Prostate gland (tissue), 2 donors: Measurements from ENCODE around the gene TJAP1. TPM values are rescaled to one million over a fixed set of nuclear protein-coding genes. Genes with fewer than 3 reads are reported as not detected.
A peak's percentile ranks its signal among the peaks of the same experiment; 100 is the strongest.

Source experiments
- DNase-seq: peaks from one replicate; pipeline ENCODE4 v3.0.0-alpha.2; 2019; ENCODE audit warnings: low spot score
- H3K27ac ChIP-seq, 2 donors: fragments of 200-600 bp; sonication (generic); 2 replicates each; pipeline ENCODE4 v1.5.1; 2017 to 2019
- H3K27me3 ChIP-seq: fragments of 200-600 bp; sonication (generic); replicated peaks from 2 replicates; pipeline ENCODE4 v1.5.1; 2019; ENCODE audit not compliant: insufficient read depth
- H3K36me3 ChIP-seq, 2 donors: fragments of 200-600 bp; sonication (generic); 1 replicate in 1 of 2; 2 replicates in 1 of 2; pipeline versions ENCODE4 v1.5.1 to v1.8.1; 2017 to 2019
- H3K4me1 ChIP-seq: fragments of 200-600 bp; sonication (generic); replicated peaks from 2 replicates; pipeline ENCODE4 v1.5.1; 2019
- H3K4me3 ChIP-seq, 2 donors: fragments of 200-600 bp; sonication (generic); 2 replicates each; pipeline ENCODE4 v1.5.1; 2017 to 2019
- H3K9me3 ChIP-seq: fragments of 200-600 bp; sonication (generic); 2 replicates; pipeline ENCODE4 v1.5.1; 2017
- CTCF ChIP-seq, 4 experiments: fragments of 200-600 bp in 2 of 4; fragments of 450-650 bp in 2 of 4; sonication (generic) in 2 of 4; IDR thresholded peaks; 1 replicate in 3 of 4; 2 replicates in 1 of 4; pipeline ENCODE4 v1.5.1; 2016 to 2019; ENCODE audit warnings: antibody characterized with exemption in 4 of 4, mild to moderate bottlenecking in 2 of 4, moderate library complexity in 2 of 4
- POLR2A ChIP-seq: fragments of 450-650 bp; IDR thresholded peaks from one replicate; pipeline ENCODE4 v1.6.1; 2016; ENCODE audit warnings: antibody characterized with exemption, mild to moderate bottlenecking
- POLR2AphosphoS5 ChIP-seq: sonication (generic); formaldehyde crosslinking; IDR thresholded peaks from one replicate; pipeline ENCODE4 v1.6.1; 2017; ENCODE audit warnings: antibody characterized with exemption
- WGBS: methylation state at CpG from one replicate; pipeline ENCODE4 v1.1.5; 2018; 5-methylcytosine and 5-hydroxymethylcytosine counted together
- intact Hi-C: fragments of 100-400 bp; cut with DNase I; formaldehyde crosslinking; loops from one replicate; pipeline ENCODE4 v1.14.2; 2022
- total RNA-seq, 2 donors: library from RNA; depleted of rRNA; stranded (reverse); fragments of >200 nt; gene quantifications; one replicate each; pipeline ENCODE4 v1.1.0, GENCODE V29; 2016

The TJAP1 gene
- total RNA-seq, 2 donors from 2014 or later, result 29.1 to 51.6 TPM

DNA sequence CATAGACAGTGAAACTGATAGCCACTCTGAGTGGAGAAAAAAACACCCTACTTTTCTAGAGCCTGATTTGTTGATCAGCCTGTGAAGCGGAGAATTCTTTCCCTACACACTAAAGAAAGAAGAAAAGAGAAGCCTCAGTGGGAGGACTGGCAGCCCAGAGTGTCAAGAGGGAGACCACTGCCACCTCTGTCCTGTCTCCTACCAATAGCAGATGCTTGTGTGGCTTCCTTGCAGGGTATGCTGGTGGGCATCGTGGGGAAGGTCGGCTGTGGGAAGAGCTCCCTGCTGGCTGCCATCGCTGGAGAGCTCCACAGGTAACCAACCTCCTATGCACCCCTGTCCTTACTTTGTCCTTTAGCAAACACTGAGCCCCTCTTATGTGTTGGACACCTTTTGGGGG lies 39.7 kb upstream of the TJAP1 start:
- intact Hi-C loops, result no loop called here
- no peak overlapping the region for H3K4me3 ChIP-seq
- TF ChIP-seq POLR2AphosphoS5 (no peak), CTCF (IDR thresholded peaks at IDR 0.05) (no peak), POLR2A (no peak)
- H3K36me3 ChIP-seq, result no peaks in the 10 kb centered on the region
- WGBS, result 62% methylated on average over 4 of the region's 4 CpGs
- H3K27ac ChIP-seq, result peak overlapping the region; percentile 57 to 71
- DNase-seq, result no peak
- no peaks in the 10 kb centered on the region for H3K9me3 ChIP-seq
- H3K4me1 ChIP-seq, result peaks cover 10% of the 10 kb centered on the region
- no peaks in the 10 kb centered on the region for H3K27me3 ChIP-seq

DNA sequence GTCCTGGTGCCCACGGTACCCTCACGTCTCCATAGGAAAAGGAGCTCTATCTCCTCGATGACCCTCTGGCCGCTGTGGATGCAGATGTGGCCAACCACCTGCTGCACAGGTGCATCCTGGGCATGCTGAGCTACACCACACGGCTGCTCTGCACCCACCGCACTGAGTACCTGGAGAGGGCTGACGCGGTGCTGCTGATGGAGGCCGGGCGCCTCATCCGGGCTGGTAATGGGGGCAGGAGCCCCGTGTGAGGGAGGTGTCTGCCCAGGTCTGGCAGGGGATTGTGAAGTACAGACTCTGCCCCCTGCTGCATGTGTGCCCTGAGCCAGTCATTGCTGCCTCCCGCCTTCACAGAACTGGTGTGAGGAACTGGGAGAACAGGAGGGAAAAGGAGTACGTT lies 34.4 kb upstream of the TJAP1 start:
- Histone ChIP-seq H3K27me3 (no peaks in the 10 kb centered on the region), H3K4me3 (no peak overlapping the region), H3K36me3 (peaks cover 4 to 5% of the 10 kb centered on the region in 2 donors), H3K9me3 (no peaks in the 10 kb centered on the region), H3K27ac (no peak overlapping the region), H3K4me1 (no peaks in the 10 kb centered on the region)
- WGBS, result 93% methylated on average over 14 of the region's 14 CpGs
- TF ChIP-seq POLR2A, result no peak
- TF ChIP-seq POLR2AphosphoS5, result no peak
- TF ChIP-seq CTCF (IDR thresholded peaks at IDR 0.05), result no peak
- no peak for DNase-seq
- intact Hi-C loops, result no loop called here

DNA sequence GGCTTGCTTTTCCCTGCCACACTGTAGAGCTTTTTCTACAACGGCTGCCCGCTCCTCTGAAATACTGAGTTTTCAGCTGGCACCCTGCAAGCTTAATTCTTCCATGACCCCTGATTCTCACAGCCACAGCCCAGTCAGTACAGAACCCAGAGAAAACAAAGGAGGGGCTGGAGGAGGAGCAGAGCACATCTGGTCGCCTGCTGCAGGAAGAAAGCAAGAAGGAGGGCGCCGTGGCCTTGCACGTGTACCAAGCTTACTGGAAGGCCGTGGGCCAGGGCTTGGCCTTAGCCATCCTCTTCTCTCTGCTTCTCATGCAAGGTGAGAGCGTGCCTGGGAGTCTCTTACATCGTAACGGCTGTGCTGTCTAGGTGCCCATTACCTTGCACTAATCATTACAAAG lies 33.3 kb upstream of the TJAP1 start:
- WGBS, result 89% methylated on average over 10 of the region's 10 CpGs
- Histone ChIP-seq H3K4me1 (no peaks in the 10 kb centered on the region), H3K27ac (no peak overlapping the region), H3K36me3 (peaks cover 4 to 8% of the 10 kb centered on the region in 2 donors), H3K9me3 (no peaks in the 10 kb centered on the region), H3K27me3 (no peaks in the 10 kb centered on the region), H3K4me3 (no peak overlapping the region)
- no peak for DNase-seq
- TF ChIP-seq POLR2AphosphoS5 (no peak), POLR2A (no peak), CTCF (IDR thresholded peaks at IDR 0.05) (no peak)
- intact Hi-C loops, result no loop called here

- H3K4me3 ChIP-seq, result no peak overlapping the region
- intact Hi-C loops, result no loop called here
- no peak for DNase-seq
- H3K36me3 ChIP-seq, result peaks cover 4 to 8% of the 10 kb centered on the region in 2 donors
- 85% methylated on average over 8 of the region's 8 CpGs for WGBS
- no peak overlapping the region for H3K27ac ChIP-seq
- no peak for TF ChIP-seq POLR2AphosphoS5
- no peak for TF ChIP-seq CTCF (IDR thresholded peaks at IDR 0.05)
- no peak for TF ChIP-seq POLR2A
- H3K9me3 ChIP-seq, result no peaks in the 10 kb centered on the region
- H3K27me3 ChIP-seq, result no peaks in the 10 kb centered on the region
- no peaks in the 10 kb centered on the region for H3K4me1 ChIP-seq
These were observed 32.8 kb upstream of the TJAP1 start for GRCh38 chr6:43444582-43444981.

DNA sequence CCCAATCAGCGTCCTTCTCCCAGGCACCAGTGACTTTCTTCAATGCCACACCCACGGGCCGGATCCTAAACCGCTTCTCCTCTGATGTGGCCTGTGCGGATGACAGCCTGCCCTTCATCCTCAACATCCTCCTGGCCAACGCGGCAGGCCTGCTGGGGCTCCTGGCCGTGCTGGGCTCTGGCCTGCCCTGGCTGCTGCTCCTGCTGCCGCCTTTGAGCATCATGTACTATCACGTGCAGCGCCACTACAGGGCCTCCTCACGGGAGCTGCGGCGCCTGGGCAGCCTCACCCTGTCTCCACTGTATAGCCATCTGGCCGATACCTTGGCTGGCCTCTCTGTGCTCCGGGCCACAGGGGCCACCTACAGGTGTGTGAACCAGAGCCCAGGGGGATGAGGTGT lies 31.8 kb upstream of the TJAP1 start:
- no peaks in the 10 kb centered on the region for H3K4me1 ChIP-seq
- 88% methylated on average over 16 of the region's 16 CpGs for WGBS
- H3K27ac ChIP-seq, result no peak overlapping the region
- H3K9me3 ChIP-seq, result no peaks in the 10 kb centered on the region
- TF ChIP-seq CTCF (IDR thresholded peaks at IDR 0.05), result no peak
- TF ChIP-seq POLR2A, result no peak
- no peak for TF ChIP-seq POLR2AphosphoS5
- H3K27me3 ChIP-seq, result no peaks in the 10 kb centered on the region
- H3K36me3 ChIP-seq, result peaks cover 4 to 11% of the 10 kb centered on the region in 2 donors
- intact Hi-C loops, result no loop called here
- no peak overlapping the region for H3K4me3 ChIP-seq
- no peak for DNase-seq
